Prostate gland (tissue), 2 donors: Measurements from ENCODE around the gene GNAQ. TPM values are rescaled to one million over a fixed set of nuclear protein-coding genes. Genes with fewer than 3 reads are reported as not detected.

Experiments used
- DNase-seq: peaks from one replicate; pipeline ENCODE4 v3.0.0-alpha.2; 2019; ENCODE audit warnings: low spot score
- H3K27ac ChIP-seq, 2 donors: fragments of 200-600 bp; sonication (generic); 2 replicates each; pipeline ENCODE4 v1.5.1; 2017 to 2019
- H3K27me3 ChIP-seq: fragments of 200-600 bp; sonication (generic); replicated peaks from 2 replicates; pipeline ENCODE4 v1.5.1; 2019; ENCODE audit not compliant: insufficient read depth
- H3K36me3 ChIP-seq, 2 donors: fragments of 200-600 bp; sonication (generic); 1 replicate in 1 of 2; 2 replicates in 1 of 2; pipeline versions ENCODE4 v1.5.1 to v1.8.1; 2017 to 2019
- H3K4me1 ChIP-seq: fragments of 200-600 bp; sonication (generic); replicated peaks from 2 replicates; pipeline ENCODE4 v1.5.1; 2019
- H3K4me3 ChIP-seq, 2 donors: fragments of 200-600 bp; sonication (generic); 2 replicates each; pipeline ENCODE4 v1.5.1; 2017 to 2019
- H3K9me3 ChIP-seq: fragments of 200-600 bp; sonication (generic); 2 replicates; pipeline ENCODE4 v1.5.1; 2017
- CTCF ChIP-seq, 4 experiments: fragments of 200-600 bp in 2 of 4; fragments of 450-650 bp in 2 of 4; sonication (generic) in 2 of 4; IDR thresholded peaks; 1 replicate in 3 of 4; 2 replicates in 1 of 4; pipeline ENCODE4 v1.5.1; 2016 to 2019; ENCODE audit warnings: antibody characterized with exemption in 4 of 4, mild to moderate bottlenecking in 2 of 4, moderate library complexity in 2 of 4
- POLR2A ChIP-seq: fragments of 450-650 bp; IDR thresholded peaks from one replicate; pipeline ENCODE4 v1.6.1; 2016; ENCODE audit warnings: antibody characterized with exemption, mild to moderate bottlenecking
- POLR2AphosphoS5 ChIP-seq: sonication (generic); formaldehyde crosslinking; IDR thresholded peaks from one replicate; pipeline ENCODE4 v1.6.1; 2017; ENCODE audit warnings: antibody characterized with exemption
- WGBS: methylation state at CpG from one replicate; pipeline ENCODE4 v1.1.5; 2018; 5-methylcytosine and 5-hydroxymethylcytosine counted together
- intact Hi-C: fragments of 100-400 bp; cut with DNase I; formaldehyde crosslinking; loops from one replicate; pipeline ENCODE4 v1.14.2; 2022
- total RNA-seq, 2 donors: library from RNA; depleted of rRNA; stranded (reverse); fragments of >200 nt; gene quantifications; one replicate each; pipeline ENCODE4 v1.1.0, GENCODE V29; 2016

GNAQ gene
- total RNA-seq, 2 donors from 2014 or later: 35.0 to 43.7 TPM

GRCh38 chr9:77826116-77826515 is 205.5 kb downstream of the GNAQ start:
- WGBS: 38% methylated on average over 2 of the region's 2 CpGs

GRCh38 chr9:77825361-77825760 is 206.2 kb downstream of the GNAQ start:
- H3K27me3 ChIP-seq: no peaks in the 10 kb centered on the region
- WGBS: 94% methylated on average over 4 of the region's 4 CpGs
- DNase-seq: no peak
- H3K4me3 ChIP-seq: no peak overlapping the region
- no peaks in the 10 kb centered on the region for H3K4me1 ChIP-seq
- no peaks in the 10 kb centered on the region for H3K36me3 ChIP-seq
- TF ChIP-seq POLR2AphosphoS5 (no peak), CTCF (IDR thresholded peaks at IDR 0.05) (no peak), POLR2A (no peak)
- intact Hi-C loops: loop anchor here (10.0 kb wide), 1 partner anchor 391 kb away; no protein-coding TSS in a partner anchor
- H3K27ac ChIP-seq: no peak overlapping the region
- no peaks in the 10 kb centered on the region for H3K9me3 ChIP-seq

More at GRCh38 chr9:77826116-77826515, 205.5 kb downstream of the GNAQ start:
- no peak for TF ChIP-seq CTCF (IDR thresholded peaks at IDR 0.05)
- TF ChIP-seq POLR2AphosphoS5: no peak
- TF ChIP-seq POLR2A: no peak
- no peak overlapping the region for H3K4me3 ChIP-seq
- no peak for DNase-seq
- no peaks in the 10 kb centered on the region for H3K9me3 ChIP-seq
- intact Hi-C loops: loop anchor here (10.0 kb wide), 1 partner anchor 391 kb away; no protein-coding TSS in a partner anchor
- H3K27ac ChIP-seq: no peak overlapping the region
- H3K36me3 ChIP-seq: no peaks in the 10 kb centered on the region
- H3K27me3 ChIP-seq: no peaks in the 10 kb centered on the region
- H3K4me1 ChIP-seq: no peaks in the 10 kb centered on the region

DNA sequence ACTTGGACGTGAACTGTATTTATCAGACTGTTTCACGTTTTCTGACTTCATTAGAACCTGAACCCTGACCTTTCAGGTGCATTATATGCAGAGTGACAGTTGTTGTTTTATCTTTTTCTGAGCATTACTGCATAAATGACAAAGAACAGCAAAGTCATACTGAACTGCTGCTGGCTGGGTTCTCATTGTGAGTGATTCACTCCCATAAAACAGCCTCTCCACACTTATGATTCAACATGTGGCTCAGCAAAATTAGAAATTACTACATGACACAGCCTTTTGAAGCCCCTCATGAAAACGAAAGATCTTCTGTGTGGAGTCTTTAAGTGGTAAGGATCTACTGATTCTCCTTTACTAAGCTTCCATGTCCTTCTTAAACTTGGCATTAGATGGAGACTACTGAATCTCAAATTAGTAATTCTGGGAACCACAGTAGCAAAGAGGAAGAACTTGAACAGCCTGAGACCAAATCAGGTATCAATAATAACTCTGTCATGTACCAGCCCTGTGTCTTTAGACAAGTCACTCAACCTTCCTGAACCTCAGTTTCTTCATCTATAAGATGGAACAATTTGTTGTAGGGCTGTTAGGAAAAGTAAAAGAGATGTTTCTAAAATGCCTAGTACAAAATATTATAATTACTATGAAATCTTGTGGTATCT is 211.2 kb downstream of the GNAQ start:
- 52% methylated on average over 3 of the region's 3 CpGs for WGBS
- H3K4me1 ChIP-seq: no peaks in the 10 kb centered on the region
- no peak for DNase-seq
- H3K4me3 ChIP-seq: no peak overlapping the region
- TF ChIP-seq POLR2A: no peak
- TF ChIP-seq CTCF (IDR thresholded peaks at IDR 0.05): no peak
- no peak for TF ChIP-seq POLR2AphosphoS5
- H3K27ac ChIP-seq: no peak overlapping the region
- intact Hi-C loops: loop anchor here (10.0 kb wide), 1 partner anchor 386 kb away; no protein-coding TSS in a partner anchor
- no peaks in the 10 kb centered on the region for H3K27me3 ChIP-seq
- no peaks in the 10 kb centered on the region for H3K9me3 ChIP-seq
- H3K36me3 ChIP-seq: no peaks in the 10 kb centered on the region

DNA sequence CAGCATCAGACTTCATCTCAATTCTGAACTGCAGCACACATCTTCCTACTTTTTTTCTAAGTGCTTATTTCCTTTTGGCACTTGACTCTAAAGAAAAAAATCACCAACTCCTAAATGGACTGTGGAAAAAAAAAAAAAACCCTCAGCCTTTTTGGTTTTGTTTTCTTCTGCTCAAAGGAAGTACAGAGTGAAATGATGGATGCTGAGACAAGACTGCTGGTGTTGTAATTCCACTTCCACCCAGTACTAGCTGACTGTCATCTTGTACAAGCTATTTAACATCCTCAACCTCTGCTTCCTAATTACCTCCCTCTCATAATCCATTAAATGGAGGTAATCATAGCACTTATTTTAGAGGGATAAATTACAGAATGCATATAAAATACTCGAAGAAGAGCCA is 212.0 kb downstream of the GNAQ start:
- no peak overlapping the region for H3K27ac ChIP-seq
- no peak for DNase-seq
- whole genome bisulfite sequencing: 50% methylated on average over 1 of the region's 1 CpG
- H3K27me3 ChIP-seq: no peaks in the 10 kb centered on the region
- no peaks in the 10 kb centered on the region for H3K9me3 ChIP-seq
- H3K4me3 ChIP-seq: no peak overlapping the region
- intact Hi-C loops: loop anchor here (10.0 kb wide), 1 partner anchor 385 kb away; no protein-coding TSS in a partner anchor
- TF ChIP-seq POLR2A (no peak), POLR2AphosphoS5 (no peak), CTCF (IDR thresholded peaks at IDR 0.05) (no peak)
- no peaks in the 10 kb centered on the region for H3K36me3 ChIP-seq
- H3K4me1 ChIP-seq: no peaks in the 10 kb centered on the region
